NT2/D1 (cell line): ENCODE results near the gene KCNMB4.

Experiments used
- DNase-seq: peaks from one replicate; pipeline ENCODE4 v3.0.0-alpha.2; 2011; ENCODE audit warnings: low read depth, low spot score
- H3K27me3 ChIP-seq: 2 replicates; pipeline ENCODE4 v1.6.0; 2011; ENCODE audit warnings: mild to moderate bottlenecking; ENCODE audit not compliant: insufficient read length, insufficient read depth
- H3K36me3 ChIP-seq: 2 replicates; pipeline ENCODE4 v1.6.1; 2011; ENCODE audit warnings: mild to moderate bottlenecking, low read length, mixed read lengths; ENCODE audit not compliant: insufficient read depth, insufficient read length
- H3K4me1 ChIP-seq: 2 replicates; pipeline ENCODE4 v1.5.1; 2011; ENCODE audit not compliant: insufficient read depth, insufficient read length
- H3K4me3 ChIP-seq: 2 replicates; pipeline ENCODE4 v1.5.1; 2011; ENCODE audit warnings: low read depth; ENCODE audit not compliant: insufficient read length
- H3K9ac ChIP-seq: 2 replicates; pipeline ENCODE4 v1.6.0; 2011; ENCODE audit warnings: low read depth; ENCODE audit not compliant: insufficient read length
- H3K9me3 ChIP-seq: 2 replicates; pipeline ENCODE4 v1.5.1; 2011; ENCODE audit warnings: mild to moderate bottlenecking, low read length; ENCODE audit not compliant: insufficient read depth
- SUZ12 ChIP-seq: IDR thresholded peaks from 2 replicates; pipeline ENCODE4 v1.6.1; 2011; ENCODE audit not compliant: insufficient read length, insufficient read depth; ENCODE audit errors: extremely low read depth
- YY1 ChIP-seq: IDR thresholded peaks from 2 replicates; pipeline ENCODE4 v1.6.1; 2011; ENCODE audit not compliant: insufficient read length, insufficient read depth
- ZNF274 ChIP-seq: IDR thresholded peaks from 2 replicates; pipeline ENCODE4 v1.6.1; 2011; ENCODE audit warnings: mild to moderate bottlenecking, low read depth, low read length

KCNMB4 gene

GRCh38 chr12:70463997-70464396, 97.9 kb downstream of the KCNMB4 start:
- H3K27me3 ChIP-seq = no peaks in the 10 kb centered on the region
- no peak for DNase-seq

DNA sequence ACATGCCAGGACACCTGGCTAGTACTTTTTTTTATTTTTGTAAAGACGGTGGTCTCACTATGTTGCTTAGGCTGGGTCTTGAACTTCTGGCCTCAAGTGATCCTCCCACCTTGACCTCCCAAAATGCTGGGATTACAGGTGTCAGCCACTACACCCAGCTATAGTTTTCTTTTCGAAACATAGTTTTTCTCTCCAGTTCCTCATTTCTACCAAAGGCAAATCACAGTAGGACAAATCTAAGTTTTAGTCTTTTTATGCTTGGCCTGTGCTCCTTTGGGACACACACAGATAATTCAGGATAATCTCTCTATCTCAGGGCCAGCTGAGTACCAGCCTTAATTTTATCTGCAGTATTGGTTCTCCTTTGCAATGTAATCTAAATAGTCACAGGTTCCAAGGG, 100.7 kb downstream of the KCNMB4 start:
- Histone ChIP-seq H3K4me1 (no peaks in the 10 kb centered on the region), H3K9ac (no peak overlapping the region), H3K4me3 (no peak overlapping the region), H3K9me3 (peaks cover 24% of the 10 kb centered on the region), H3K36me3 (peaks cover 2% of the 10 kb centered on the region), H3K27me3 (no peaks in the 10 kb centered on the region)
- TF ChIP-seq SUZ12 (no peak), YY1 (no peak), ZNF274 (no peak)
- DNase-seq = no peak

More at GRCh38 chr12:70463997-70464396, 97.9 kb downstream of the KCNMB4 start:
- Histone ChIP-seq H3K4me1 (no peaks in the 10 kb centered on the region), H3K9ac (no peak overlapping the region), H3K36me3 (no peaks in the 10 kb centered on the region), H3K9me3 (peaks cover 28% of the 10 kb centered on the region), H3K4me3 (no peak overlapping the region)
- no peak for TF ChIP-seq YY1
- TF ChIP-seq ZNF274 = no peak
- no peak for TF ChIP-seq SUZ12

DNA sequence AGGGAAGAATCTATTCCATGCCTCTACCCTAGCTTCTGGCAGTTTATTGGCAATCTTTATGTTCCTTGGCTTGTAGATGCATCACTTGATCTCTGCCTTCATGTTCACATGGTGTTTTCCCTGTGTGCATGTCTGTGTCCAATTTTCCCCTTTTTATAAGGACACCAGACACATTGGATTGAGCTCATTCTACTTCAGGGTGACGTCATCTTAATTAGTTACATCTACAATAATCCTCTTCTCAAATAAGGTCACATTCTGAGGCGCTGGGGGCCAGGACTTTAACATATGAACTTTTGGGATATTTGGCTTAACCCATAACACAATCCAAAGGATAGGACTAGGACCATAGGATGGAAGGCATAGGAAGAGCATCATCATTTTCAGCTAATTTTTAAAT, 101.4 kb downstream of the KCNMB4 start:
- Histone ChIP-seq H3K9ac (no peak overlapping the region), H3K4me3 (peak overlapping the region; percentile 71)
- DNase-seq = no peak

GRCh38 chr12:70467918-70468733, 102.0 kb downstream of the KCNMB4 start:
- peaks cover 2% of the 10 kb centered on the region for H3K36me3 ChIP-seq
- H3K4me1 ChIP-seq = no peaks in the 10 kb centered on the region
- no peak for TF ChIP-seq YY1
- TF ChIP-seq SUZ12 = no peak
- no peak for TF ChIP-seq ZNF274
- H3K4me3 ChIP-seq = peak overlapping the region; percentile 71
- DNase-seq = peak; percentile 23
- H3K27me3 ChIP-seq = no peaks in the 10 kb centered on the region
- H3K9me3 ChIP-seq = peaks cover 19% of the 10 kb centered on the region
- H3K9ac ChIP-seq = peak overlapping the region; percentile 76

More for the DNA sequence above, 101.4 kb downstream of the KCNMB4 start:
- peaks cover 24% of the 10 kb centered on the region for H3K9me3 ChIP-seq
- TF ChIP-seq SUZ12 (no peak), ZNF274 (no peak), YY1 (no peak)
- no peaks in the 10 kb centered on the region for H3K27me3 ChIP-seq
- H3K36me3 ChIP-seq = peaks cover 2% of the 10 kb centered on the region
- H3K4me1 ChIP-seq = no peaks in the 10 kb centered on the region

DNA sequence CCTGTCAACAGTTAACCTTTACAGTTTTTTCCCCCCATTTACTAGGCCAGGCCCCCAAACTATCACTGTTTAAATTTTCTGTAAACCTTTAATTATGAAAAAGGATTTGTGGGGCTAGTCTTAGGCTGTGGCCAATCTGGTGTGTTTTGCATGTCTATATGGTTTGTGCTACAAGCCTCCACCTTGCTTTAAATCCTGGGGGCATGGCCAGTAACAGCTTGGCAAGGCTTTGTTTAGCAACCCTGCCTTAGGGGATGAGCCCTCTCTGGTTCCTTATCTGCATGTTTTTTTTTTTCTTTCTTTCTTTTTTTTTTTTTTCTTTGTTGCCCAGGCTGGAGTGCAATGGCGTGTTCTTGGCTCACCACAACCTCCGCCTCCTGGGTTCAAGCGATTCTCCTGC, 102.7 kb downstream of the KCNMB4 start:
- Histone ChIP-seq H3K9me3 (peaks cover 13% of the 10 kb centered on the region), H3K9ac (peak overlapping the region; percentile 76), H3K36me3 (peaks cover 2% of the 10 kb centered on the region), H3K27me3 (no peaks in the 10 kb centered on the region), H3K4me1 (no peaks in the 10 kb centered on the region), H3K4me3 (peak overlapping the region; percentile 71)
- TF ChIP-seq SUZ12 (no peak), YY1 (no peak), ZNF274 (no peak)
- DNase-seq = peak; percentile 47

GRCh38 chr12:70469221-70469820, 103.2 kb downstream of the KCNMB4 start:
- Histone ChIP-seq H3K27me3 (no peaks in the 10 kb centered on the region), H3K4me1 (no peaks in the 10 kb centered on the region), H3K4me3 (peak overlapping the region; percentile 71), H3K9me3 (peaks cover 7% of the 10 kb centered on the region), H3K36me3 (peaks cover 2% of the 10 kb centered on the region), H3K9ac (peak overlapping the region; percentile 65)
- no peak for TF ChIP-seq SUZ12
- TF ChIP-seq YY1 = no peak
- TF ChIP-seq ZNF274 = no peak
- DNase-seq = no peak

- H3K4me1 ChIP-seq = no peaks in the 10 kb centered on the region
- no peak overlapping the region for H3K9ac ChIP-seq
- DNase-seq = no peak
- H3K9me3 ChIP-seq = peaks cover 20% of the 10 kb centered on the region; the same call in 1 of the 2 replicates
- peaks cover 16% of the 10 kb centered on the region for H3K36me3 ChIP-seq
- no peaks in the 10 kb centered on the region for H3K27me3 ChIP-seq
- H3K4me3 ChIP-seq = no peak overlapping the region
- TF ChIP-seq YY1 (no peak), SUZ12 (no peak), ZNF274 (no peak)
Measured at GRCh38 chr12:70482764-70483163, 116.7 kb downstream of the KCNMB4 start.
